ENCODE measurements around the gene ARHGEF17.

ARHGEF17 gene

DNA sequence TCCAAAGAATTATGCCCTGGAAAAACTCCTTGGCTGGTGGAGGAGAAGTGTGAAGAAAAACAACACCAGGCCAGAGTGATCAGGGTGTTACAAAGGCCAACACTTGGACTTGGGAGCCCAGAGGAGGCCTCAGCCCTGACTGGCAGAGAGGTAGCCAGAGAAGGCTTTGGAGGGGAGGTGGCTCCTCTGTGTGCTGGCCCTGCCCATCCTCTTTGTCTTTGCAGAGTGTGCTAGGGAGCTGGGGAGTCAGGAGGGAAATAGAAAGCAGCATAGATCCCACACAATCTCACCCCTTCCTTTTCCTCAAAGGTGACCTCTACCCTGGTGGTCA lies 48.0 kb upstream of the ARHGEF17 start:
- no peaks in the 10 kb centered on the region for H3F3A ChIP-seq (ENCODE audit: control insufficient read depth, insufficient read depth)
- H3K79me2 ChIP-seq (ENCODE audit: control insufficient read depth, low read length) = no peaks in the 10 kb centered on the region
- H3K36me3 ChIP-seq (ENCODE audit: control insufficient read depth, low read length) = no peaks in the 10 kb centered on the region
- H3K27ac ChIP-seq (ENCODE audit: low read depth, low read length) = no peak overlapping the region
- no peaks in the 10 kb centered on the region for H3K9me3 ChIP-seq (ENCODE audit: control insufficient read depth, insufficient read depth, low read length)
- no peaks in the 10 kb centered on the region for H4K20me1 ChIP-seq (ENCODE audit: control insufficient read depth, insufficient read depth, low read depth, low read length)
- no peaks in the 10 kb centered on the region for H3K4me1 ChIP-seq (ENCODE audit: control insufficient read depth, low read length)
- no peaks in the 10 kb centered on the region for H3K9me2 ChIP-seq (replicated peaks; ENCODE audit: control insufficient read depth, low read length)
- no peak overlapping the region for H3K4me3 ChIP-seq (ENCODE audit: low read length)
- TF ChIP-seq, protein P1, sequence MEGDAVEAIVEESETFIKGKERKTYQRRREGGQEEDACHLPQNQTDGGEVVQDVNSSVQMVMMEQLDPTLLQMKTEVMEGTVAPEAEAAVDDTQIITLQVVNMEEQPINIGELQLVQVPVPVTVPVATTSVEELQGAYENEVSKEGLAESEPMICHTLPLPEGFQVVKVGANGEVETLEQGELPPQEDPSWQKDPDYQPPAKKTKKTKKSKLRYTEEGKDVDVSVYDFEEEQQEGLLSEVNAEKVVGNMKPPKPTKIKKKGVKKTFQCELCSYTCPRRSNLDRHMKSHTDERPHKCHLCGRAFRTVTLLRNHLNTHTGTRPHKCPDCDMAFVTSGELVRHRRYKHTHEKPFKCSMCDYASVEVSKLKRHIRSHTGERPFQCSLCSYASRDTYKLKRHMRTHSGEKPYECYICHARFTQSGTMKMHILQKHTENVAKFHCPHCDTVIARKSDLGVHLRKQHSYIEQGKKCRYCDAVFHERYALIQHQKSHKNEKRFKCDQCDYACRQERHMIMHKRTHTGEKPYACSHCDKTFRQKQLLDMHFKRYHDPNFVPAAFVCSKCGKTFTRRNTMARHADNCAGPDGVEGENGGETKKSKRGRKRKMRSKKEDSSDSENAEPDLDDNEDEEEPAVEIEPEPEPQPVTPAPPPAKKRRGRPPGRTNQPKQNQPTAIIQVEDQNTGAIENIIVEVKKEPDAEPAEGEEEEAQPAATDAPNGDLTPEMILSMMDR (IDR thresholded peaks at IDR 0.05; ENCODE audit: low read depth, low read length, poor library complexity, severe bottlenecking) = no peak
- no peak for TF ChIP-seq EZH2phosphoT487 (IDR thresholded peaks at IDR 0.05; ENCODE audit: borderline replicate concordance, low read length)
- peaks cover 19% of the 10 kb centered on the region; the same call in 1 of the 2 replicates for H3K27me3 ChIP-seq (ENCODE audit: control insufficient read depth, low read length)
- H3K4me2 ChIP-seq (ENCODE audit: low read length) = no peak overlapping the region

DNA sequence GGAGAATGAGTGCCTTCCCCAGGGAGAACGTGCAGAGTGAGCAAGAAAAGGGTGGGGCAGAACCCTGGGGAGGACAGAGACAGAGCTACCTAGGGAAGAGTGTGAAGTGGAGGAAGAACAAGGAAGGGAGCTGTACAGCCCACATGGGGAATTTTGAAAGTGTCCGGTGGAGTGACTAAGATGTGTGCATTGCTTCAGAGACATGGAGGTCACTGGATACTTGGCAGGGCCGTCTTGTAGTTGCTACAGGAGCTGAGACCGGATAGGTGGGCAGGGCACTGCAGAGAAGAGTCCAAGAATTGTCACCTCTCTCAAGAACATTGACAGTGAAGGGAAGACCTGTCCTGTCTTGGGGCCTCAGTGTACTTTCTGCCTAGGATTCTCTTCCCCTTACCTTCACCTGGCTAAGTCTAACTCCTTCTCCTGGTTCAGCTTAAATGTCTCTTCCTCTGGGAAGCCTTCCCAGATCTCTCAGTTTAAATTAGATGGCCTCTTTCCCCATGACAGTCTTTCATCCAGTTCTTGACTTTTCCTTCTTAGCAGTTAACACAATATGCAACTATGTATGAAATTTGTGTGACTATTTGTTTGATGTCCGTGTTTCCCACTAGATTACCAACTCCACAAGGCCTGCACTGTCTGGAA lies 45.1 kb upstream of the ARHGEF17 start:
- TF ChIP-seq, protein P1 (IDR thresholded peaks at IDR 0.05; ENCODE audit: low read depth, low read length, poor library complexity, severe bottlenecking) = no peak
- TF ChIP-seq EZH2phosphoT487 (IDR thresholded peaks at IDR 0.05; ENCODE audit: borderline replicate concordance, low read length) = no peak
- H3K27ac ChIP-seq (ENCODE audit: low read depth, low read length) = no peak overlapping the region
- H3K4me2 ChIP-seq (ENCODE audit: low read length) = no peak overlapping the region
- no peaks in the 10 kb centered on the region for H3K4me1 ChIP-seq (ENCODE audit: control insufficient read depth, low read length)
- peaks cover 42% of the 10 kb centered on the region; the same call in 1 of the 2 replicates for H3K27me3 ChIP-seq (ENCODE audit: control insufficient read depth, low read length)
- H3F3A ChIP-seq (ENCODE audit: control insufficient read depth, insufficient read depth) = no peaks in the 10 kb centered on the region
- no peaks in the 10 kb centered on the region for H3K9me3 ChIP-seq (ENCODE audit: control insufficient read depth, insufficient read depth, low read length)
- H4K20me1 ChIP-seq (ENCODE audit: control insufficient read depth, insufficient read depth, low read depth, low read length) = no peaks in the 10 kb centered on the region; the same call in 1 of the 2 replicates
- no peaks in the 10 kb centered on the region for H3K36me3 ChIP-seq (ENCODE audit: control insufficient read depth, low read length)
- no peak overlapping the region for H3K4me3 ChIP-seq (ENCODE audit: low read length)
- H3K9me2 ChIP-seq (replicated peaks; ENCODE audit: control insufficient read depth, low read length) = no peaks in the 10 kb centered on the region
- H3K79me2 ChIP-seq (ENCODE audit: control insufficient read depth, low read length) = no peaks in the 10 kb centered on the region

DNA sequence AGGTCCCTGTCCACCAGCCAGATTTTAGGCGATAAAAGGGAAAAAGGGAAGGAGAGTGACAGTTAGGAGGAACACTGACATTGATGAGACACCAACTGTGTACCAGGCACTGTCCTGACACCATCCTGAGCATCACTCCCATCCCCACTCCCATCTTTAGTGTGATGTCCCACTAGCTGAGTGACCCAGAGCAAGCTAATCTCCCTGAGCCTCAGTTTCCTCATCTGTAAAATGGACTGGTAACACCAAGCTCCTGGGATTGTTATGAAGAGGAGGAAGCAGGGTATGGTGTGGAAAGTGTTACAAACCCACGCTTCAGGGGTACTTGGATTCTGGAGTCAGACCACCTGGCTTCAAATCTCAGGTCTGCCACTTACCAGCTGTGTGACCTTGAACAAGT lies 44.4 kb upstream of the ARHGEF17 start:
- Histone ChIP-seq H3K79me2 (ENCODE audit: control insufficient read depth, low read length) (no peaks in the 10 kb centered on the region), H3K9me2 (replicated peaks; ENCODE audit: control insufficient read depth, low read length) (no peaks in the 10 kb centered on the region), H3K9me3 (ENCODE audit: control insufficient read depth, insufficient read depth, low read length) (no peaks in the 10 kb centered on the region), H3K27ac (ENCODE audit: low read depth, low read length) (no peak overlapping the region), H3F3A (ENCODE audit: control insufficient read depth, insufficient read depth) (no peaks in the 10 kb centered on the region), H3K4me1 (ENCODE audit: control insufficient read depth, low read length) (no peaks in the 10 kb centered on the region), H3K27me3 (ENCODE audit: control insufficient read depth, low read length) (peaks cover 44% of the 10 kb centered on the region; the same call in 1 of the 2 replicates), H3K36me3 (ENCODE audit: control insufficient read depth, low read length) (no peaks in the 10 kb centered on the region), H3K4me2 (ENCODE audit: low read length) (no peak overlapping the region), H3K4me3 (ENCODE audit: low read length) (no peak overlapping the region), H4K20me1 (ENCODE audit: control insufficient read depth, insufficient read depth, low read depth, low read length) (no peaks in the 10 kb centered on the region; the same call in 1 of the 2 replicates)
- TF ChIP-seq EZH2phosphoT487 (IDR thresholded peaks at IDR 0.05; ENCODE audit: borderline replicate concordance, low read length) = no peak
- TF ChIP-seq, protein P1 (IDR thresholded peaks at IDR 0.05; ENCODE audit: low read depth, low read length, poor library complexity, severe bottlenecking) = no peak
